ENCODE results near the gene FUT2. TPM values are rescaled to one million over a fixed set of nuclear protein-coding genes. Genes with fewer than 3 reads are reported as not detected.

Gene FUT2
- total RNA-seq, 4 donors from 2014 or later, result 0.27 to 1.3 TPM; not detected in 2

- DNase-seq, result no peak
- H3K27ac ChIP-seq, result no peak within 1 kb of the TSS
Observed at GRCh38 chr19:48755084-48755641, 59.4 kb downstream of the FUT2 start, which contains the start of gene FGF21. FGF21 (plus strand) TSS chr19:48755524; CDS start chr19:48756237, 713 bp downstream.

More at GRCh38 chr19:48755084-48755641, 59.4 kb downstream of the FUT2 start, which contains the start of gene FGF21:
- H3K36me3 ChIP-seq, result no peaks in the 10 kb centered on the region
- H3K27me3 ChIP-seq, result no peaks in the 10 kb centered on the region
- intact Hi-C loops (cut with DNase I), result no loop called here
- H3K9me3 ChIP-seq, result no peaks in the 10 kb centered on the region
- H3K4me1 ChIP-seq, result peaks cover 4 to 17% of the 10 kb centered on the region in 2 donors
- no peak for TF ChIP-seq POLR2A (IDR thresholded peaks at IDR 0.05)
- no peak for TF ChIP-seq CTCF (IDR thresholded peaks at IDR 0.05)
- WGBS, 2 donors, result 80 to 87% methylated on average over 2 to 4 of the region's 4 CpGs
- H3K4me3 ChIP-seq (replicated peaks in 1 of 3), result no peak within 1 kb of the TSS

Other genes with a start within 250 kb of the FUT2 start
- 10 to 100 TPM; 22.4 to 40.5 (median 29.1) TPM for gene GRWD1, start 250.0 kb upstream of the FUT2 start, total RNA-seq
- 1 to 10 TPM; 1.2 to 1.9 (median 1.4) TPM for gene KCNJ14, start 240.4 kb upstream of the FUT2 start, total RNA-seq
- 100 to 1,000 TPM in 2 of 4 donors, 10 to 100 TPM in 2; 91.6 to 232 (median 139) TPM for gene CYTH2, start 226.6 kb upstream of the FUT2 start, total RNA-seq
- gene LMTK3, start 184.1 kb upstream of the FUT2 start, total RNA-seq, result 1 to 10 TPM; 3.0 to 7.1 (median 4.6) TPM
- gene SULT2B1, start 143.8 kb upstream of the FUT2 start, total RNA-seq, result under 1 TPM in 3 of 4 donors, not detected in 1; 0.54 to 0.88 (median 0.78) TPM
- gene SPACA4, start 89.2 kb upstream of the FUT2 start, total RNA-seq, result under 1 TPM in 1 of 4 donors, not detected in 3; 0.67 TPM
- not detected for gene FAM83E, start 80.9 kb upstream of the FUT2 start, total RNA-seq
- 1,000 to 10,000 TPM; 1,845 to 2,426 (median 1,951) TPM for gene RPL18, start 76.8 kb upstream of the FUT2 start, total RNA-seq
- gene SPHK2, start 76.5 kb upstream of the FUT2 start, total RNA-seq, result 10 to 100 TPM; 17.1 to 45.4 (median 31.4) TPM
- 10 to 100 TPM; 18.9 to 32.8 (median 25.1) TPM for gene DBP, start 58.6 kb upstream of the FUT2 start, total RNA-seq
- 10 to 100 TPM in 1 of 4 donors, 1 to 10 TPM in 3; 4.6 to 13.4 (median 6.3) TPM for gene CA11, start 49.8 kb upstream of the FUT2 start, total RNA-seq
- 1 to 10 TPM in 1 of 4 donors, under 1 TPM in 2, not detected in 1; 0.45 to 1.2 (median 0.78) TPM for gene NTN5, start 23.0 kb upstream of the FUT2 start, total RNA-seq
- gene MAMSTR, start 23.8 kb downstream of the FUT2 start, total RNA-seq, result under 1 TPM in 3 of 4 donors, not detected in 1; 0.29 to 0.67 (median 0.54) TPM
- gene RASIP1, start 44.6 kb downstream of the FUT2 start, total RNA-seq, result 10 to 100 TPM in 2 of 4 donors, 1 to 10 TPM in 2; 9.7 to 25.8 (median 14.0) TPM
- 1 to 10 TPM in 2 of 4 donors, not detected in 2; 1.1 TPM for gene IZUMO1, start 50.9 kb downstream of the FUT2 start, total RNA-seq
- gene FUT1, start 56.7 kb downstream of the FUT2 start, total RNA-seq, result 1 to 10 TPM; 1.7 to 3.0 (median 2.0) TPM
- not detected for gene FGF21, start 59.6 kb downstream of the FUT2 start, total RNA-seq
- gene BCAT2, start 115.1 kb downstream of the FUT2 start, total RNA-seq, result 10 to 100 TPM; 35.4 to 52.8 (median 45.9) TPM
- 10 to 100 TPM; 11.9 to 46.8 (median 22.2) TPM for gene HSD17B14, start 140.5 kb downstream of the FUT2 start, total RNA-seq
- 10 to 100 TPM; 15.2 to 21.8 (median 19.0) TPM for gene PLEKHA4, start 172.6 kb downstream of the FUT2 start, total RNA-seq
- gene PPP1R15A, start 176.4 kb downstream of the FUT2 start, total RNA-seq, result 10 to 100 TPM; 18.7 to 31.7 (median 24.2) TPM
- under 1 TPM in 1 of 4 donors, not detected in 3; 0.27 TPM for gene TULP2, start 202.8 kb downstream of the FUT2 start, total RNA-seq
- 100 to 1,000 TPM; 267 to 424 (median 371) TPM for gene NUCB1, start 204.3 kb downstream of the FUT2 start, total RNA-seq
- not detected for gene DHDH, start 237.7 kb downstream of the FUT2 start, total RNA-seq

Measured in thyroid gland (tissue), 4 donors.